Neutrophil (primary cell): Measurements from ENCODE around the gene BEST4.
"Not testable (repeated sequence)": the region's sequence is repeated elsewhere in the genome, so short reads cannot be mapped to it uniquely, and the experiment has no call there.

Experiments
- H3K27ac ChIP-seq: fragments of 200-600 bp; sonication (generic); 2 replicates; pipeline ENCODE4 v1.5.1; 2016; ENCODE audit warnings: mild to moderate bottlenecking, moderate library complexity
- H3K27me3 ChIP-seq: fragments of 200-600 bp; sonication (generic); 2 replicates; pipeline ENCODE4 v1.6.0; 2016; ENCODE audit warnings: mild to moderate bottlenecking
- H3K36me3 ChIP-seq: fragments of 200-600 bp; sonication (generic); 2 replicates; pipeline ENCODE4 v1.5.1; 2017
- H3K4me1 ChIP-seq, 2 experiments: fragments of 200-600 bp in 1 of 2; sonication (generic) in 1 of 2; 1 replicate in 1 of 2; 2 replicates in 1 of 2; pipeline versions ENCODE4 v1.5.1 to v1.6.1; 2013 to 2016; ENCODE audit warnings: low read depth in 1 of 2, low read length in 1 of 2, mild to moderate bottlenecking in 1 of 2, moderate library complexity in 1 of 2; ENCODE audit not compliant: control insufficient read depth in 1 of 2, insufficient read depth in 1 of 2
- H3K4me3 ChIP-seq, 2 experiments: fragments of 200-600 bp in 1 of 2; sonication (generic) in 1 of 2; 1 replicate in 1 of 2; 2 replicates in 1 of 2; pipeline ENCODE4 v1.5.1; 2013 to 2016; ENCODE audit warnings: low read depth in 1 of 2, low read length in 1 of 2, mild to moderate bottlenecking in 1 of 2, moderate library complexity in 1 of 2
- H3K9me3 ChIP-seq: fragments of 200-600 bp; sonication (generic); 2 replicates; pipeline ENCODE4 v1.5.1; 2016
- CTCF ChIP-seq: fragments of 200-600 bp; sonication (generic); IDR thresholded peaks from 2 replicates; pipeline ENCODE4 v1.5.1; 2016; ENCODE audit warnings: antibody characterized with exemption

The BEST4 gene

GRCh38 chr1:44777547-44777946, 10.4 kb downstream of the BEST4 start:
- Histone ChIP-seq H3K4me3 (no peak overlapping the region), H3K27me3 (no peaks in the 10 kb centered on the region), H3K4me1 (peaks cover 19% of the 10 kb centered on the region in 2 experiments), H3K9me3 (no peaks in the 10 kb centered on the region), H3K36me3 (peaks cover 40% of the 10 kb centered on the region), H3K27ac (peak overlapping the region; percentile 10)
- TF ChIP-seq CTCF: no peak

- peak overlapping the region; percentile 91 for H3K27ac ChIP-seq
- peaks cover 40% of the 10 kb centered on the region for H3K36me3 ChIP-seq
Observed at GRCh38 chr1:44776730-44777068, 11.3 kb downstream of the BEST4 start.

GRCh38 chr1:44775930-44776729, 11.8 kb downstream of the BEST4 start:
- no peaks in the 10 kb centered on the region for H3K9me3 ChIP-seq
- peaks cover 19% of the 10 kb centered on the region in 2 experiments for H3K4me1 ChIP-seq
- TF ChIP-seq CTCF: no peak
- peak overlapping the region; percentile 91 for H3K27ac ChIP-seq
- peak overlapping the region; percentile 87 to 100 for H3K4me3 ChIP-seq
- no peaks in the 10 kb centered on the region for H3K27me3 ChIP-seq
- peaks cover 36% of the 10 kb centered on the region for H3K36me3 ChIP-seq

More at GRCh38 chr1:44776730-44777068, 11.3 kb downstream of the BEST4 start:
- H3K27me3 ChIP-seq: no peaks in the 10 kb centered on the region
- H3K9me3 ChIP-seq: no peaks in the 10 kb centered on the region
- H3K4me3 ChIP-seq: no peak overlapping the region
- H3K4me1 ChIP-seq: peaks cover 19% of the 10 kb centered on the region in 2 experiments
- no peak for TF ChIP-seq CTCF

GRCh38 chr1:44775078-44775929, 12.7 kb downstream of the BEST4 start, which contains the start of gene RPS8:
Gene RPS8 (plus strand): TSS chr1:44775540. CDS start chr1:44775597, 57 bp downstream.
- Histone ChIP-seq H3K4me1 (peaks cover 19% of the 10 kb centered on the region in 2 experiments), H3K27me3 (no peaks in the 10 kb centered on the region), H3K9me3 (no peaks in the 10 kb centered on the region), H3K4me3 (peak within 1 kb of the TSS; percentile 87 to 100), H3K27ac (peak within 1 kb of the TSS; percentile 91), H3K36me3 (peaks cover 29% of the 10 kb centered on the region)
- TF ChIP-seq CTCF: peak; percentile 20

GRCh38 chr1:44766421-44766820, 21.5 kb downstream of the BEST4 start:
- not testable (repeated sequence) for H3K27me3 ChIP-seq, H3K4me1 ChIP-seq, H3K9me3 ChIP-seq, H3K4me3 ChIP-seq, H3K27ac ChIP-seq
- peaks cover 66% of the 10 kb centered on the region for H3K36me3 ChIP-seq

- no peaks in the 10 kb centered on the region for H3K9me3 ChIP-seq
- H3K27ac ChIP-seq: no peak overlapping the region
- H3K27me3 ChIP-seq: no peaks in the 10 kb centered on the region
- no peak overlapping the region for H3K4me3 ChIP-seq
- TF ChIP-seq CTCF: no peak
- no peaks in the 10 kb centered on the region for H3K4me1 ChIP-seq
- peaks cover 91% of the 10 kb centered on the region for H3K36me3 ChIP-seq
Observed at GRCh38 chr1:44760876-44761275, 27.1 kb downstream of the BEST4 start.
